GM18517 (cell line): ENCODE results near the gene FAM25G.

Experiments
- ATAC-seq: cut with Tn5 transposase; IDR thresholded peaks from one replicate; pipeline ENCODE4 v1.9.1; 2021; ENCODE audit warnings: mild to moderate bottlenecking, moderate library complexity; ENCODE audit not compliant: unreplicated experiment

FAM25G gene

GRCh38 chr10:47449102-47449978, 42.2 kb downstream of the FAM25G start:
- no peak for ATAC-seq

- ATAC-seq, result no peak
These were observed 43.8 kb downstream of the FAM25G start for GRCh38 chr10:47447705-47448104.

DNA sequence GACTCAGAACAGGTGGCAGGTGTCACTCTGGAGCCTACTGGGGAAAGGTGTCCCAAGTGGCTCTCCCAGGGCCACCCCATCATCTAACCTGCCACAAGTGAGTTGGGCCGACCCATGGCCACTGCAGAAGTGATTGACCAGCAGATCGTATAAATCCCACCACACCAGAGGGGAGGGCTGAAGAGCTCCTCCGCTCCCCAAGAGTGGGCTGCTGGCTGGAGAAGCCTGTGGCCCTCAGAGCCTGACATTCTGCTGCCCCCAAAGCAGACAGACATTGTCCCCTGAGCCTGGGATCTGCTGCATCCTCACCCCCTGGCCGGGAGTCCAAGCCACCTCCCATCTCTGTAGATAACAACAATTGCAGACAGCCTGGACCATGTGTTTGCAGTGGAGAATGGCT, 44.3 kb downstream of the FAM25G start:
- ATAC-seq, result no peak

DNA sequence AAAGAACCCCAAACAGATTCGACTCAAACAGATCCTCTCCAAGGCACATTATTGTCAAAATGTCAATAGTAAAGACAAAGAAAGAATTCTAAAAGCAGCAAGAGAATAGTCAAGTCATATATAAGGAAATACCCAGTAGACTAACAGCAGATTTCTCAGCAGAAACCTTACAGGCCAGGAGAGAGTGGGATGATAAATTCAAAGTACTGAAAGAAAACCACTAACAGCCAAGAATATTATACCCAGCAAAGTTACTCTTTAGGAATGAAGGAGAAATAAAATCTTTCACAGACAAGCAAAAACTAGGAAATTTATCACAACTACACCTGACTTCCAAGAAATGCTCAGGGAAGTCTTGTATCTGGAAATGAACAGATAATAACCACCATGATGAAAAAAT, 45.8 kb downstream of the FAM25G start:
- no peak for ATAC-seq

DNA sequence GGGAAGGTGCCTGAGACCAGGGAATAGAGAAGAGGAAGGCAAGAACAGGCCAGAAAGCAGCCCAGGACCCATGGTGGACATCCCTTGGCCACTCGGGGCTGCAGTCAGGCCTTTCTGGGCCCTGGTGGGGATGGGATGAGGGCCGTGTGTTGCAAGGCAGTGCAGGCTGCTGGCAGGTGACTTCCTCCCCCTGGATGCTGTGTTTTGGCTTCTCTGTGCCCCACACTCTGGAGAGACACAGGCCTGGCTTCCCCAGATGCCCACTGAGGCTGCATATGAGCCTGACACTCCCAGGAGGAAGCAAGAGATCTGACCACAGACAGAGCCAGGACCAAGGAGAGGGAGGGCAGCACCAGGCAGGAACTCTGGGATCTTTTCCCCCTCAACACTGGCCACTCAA, 47.5 kb downstream of the FAM25G start:
- ATAC-seq, result no peak

DNA sequence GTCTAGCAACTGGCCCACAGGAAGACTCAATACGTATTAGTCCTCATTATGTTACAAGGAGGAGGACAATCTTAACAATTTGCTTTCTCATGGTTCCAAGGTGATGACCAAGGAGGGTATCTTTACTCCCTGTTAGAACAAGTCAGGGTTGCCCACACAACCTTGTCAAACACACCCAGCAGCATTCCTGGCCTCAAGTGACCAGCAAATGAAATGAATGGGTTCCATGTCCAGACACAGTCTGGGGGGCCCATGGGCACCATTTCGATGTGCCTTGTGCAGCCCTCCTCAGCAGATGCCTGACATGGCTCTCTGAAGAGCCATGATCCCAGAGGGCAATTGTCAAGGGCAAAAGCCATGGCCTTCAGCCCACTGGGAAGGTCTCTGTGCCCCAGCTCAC, 48.4 kb downstream of the FAM25G start:
- ATAC-seq, result no peak

- ATAC-seq, result no peak
These were observed 49.1 kb downstream of the FAM25G start for GRCh38 chr10:47442351-47442750.

- ATAC-seq, result no peak
These were observed 49.6 kb downstream of the FAM25G start for GRCh38 chr10:47441938-47442337.

- no peak for ATAC-seq
These were observed 51.3 kb downstream of the FAM25G start for GRCh38 chr10:47440207-47440606.

- ATAC-seq, result no peak
These were observed 52.5 kb downstream of the FAM25G start for GRCh38 chr10:47438857-47439474.
